Endothelial cell of umbilical vein (primary cell): ENCODE measurements around the gene BCOR. TPM values are rescaled to one million over a fixed set of nuclear protein-coding genes. Genes with fewer than 3 reads are reported as not detected.

Experiments used
- BruUV-seq: library from RNA; stranded (reverse); fragments of 400-500 nt; replicated peaks from 2 replicates; lab custom pipeline; 2021; lab: Mats Ljungman, UMichigan
- CTCF ChIA-PET: fragments of 300-600, 350-600 bp; sonication (Branson Sonifier 250); formaldehyde crosslinking; loops from one replicate; lab custom pipeline; 2021; ENCODE audit warnings: antibody characterized with exemption, inconsistent platforms; lab: Charles Lee
- POLR2A ChIA-PET: fragments of 300-600, 350-600 bp; sonication (Branson Sonifier 250); formaldehyde crosslinking; loops from one replicate; lab custom pipeline; 2021; ENCODE audit warnings: antibody characterized with exemption, inconsistent platforms; lab: Charles Lee
- DNase-seq: peaks from one replicate; pipeline ENCODE4 v3.0.0-alpha.2; 2011; ENCODE audit warnings: low read depth, low spot score
- FAIRE-seq: peaks from 2 replicates; lab custom pipeline; 2011; peaks lifted over from hg19 to GRCh38; lab: Jason Lieb, UNC
- H2AFZ ChIP-seq: 2 replicates; pipeline ENCODE4 v1.6.0; 2012; ENCODE audit warnings: low read depth, low read length, control low read depth, inconsistent platforms
- H3K27ac ChIP-seq: 2 replicates; pipeline ENCODE4 v1.5.1; 2011; ENCODE audit warnings: low read depth, mild to moderate bottlenecking, control low read depth, low read length, moderate library complexity; ENCODE audit not compliant: insufficient read depth
- H3K27me3 ChIP-seq, 2 experiments: 2 replicates each; pipeline versions ENCODE4 v1.6.0 to v1.6.1; 2011; ENCODE audit warnings: low read length in 2 of 2, mixed read lengths in 1 of 2; ENCODE audit not compliant: control insufficient read depth in 2 of 2, insufficient read depth in 2 of 2
- H3K36me3 ChIP-seq, 2 experiments: 2 replicates in 1 of 2; 3 replicates in 1 of 2; pipeline ENCODE4 v1.5.1; 2011; ENCODE audit warnings: low read length in 2 of 2, mild to moderate bottlenecking in 1 of 2, moderate library complexity in 1 of 2; ENCODE audit not compliant: control insufficient read depth in 2 of 2, insufficient read depth in 2 of 2; ENCODE audit errors: extremely low read depth in 1 of 2
- H3K4me1 ChIP-seq: 3 replicates; pipeline ENCODE4 v1.5.1; 2011; ENCODE audit warnings: mild to moderate bottlenecking, low read length; ENCODE audit not compliant: control insufficient read depth, insufficient read depth; ENCODE audit errors: extremely low read depth
- H3K4me2 ChIP-seq: 2 replicates; pipeline ENCODE4 v1.6.1; 2011; ENCODE audit warnings: low read length, control low read depth, mixed read lengths; ENCODE audit not compliant: insufficient read depth
- H3K4me3 ChIP-seq, 3 experiments: fragments of 200-600 bp in 1 of 3; sonication (generic), shearing (Covaris generic) in 1 of 3; replicated peaks in 1 of 3; 2 replicates each; pipeline ENCODE4 v1.5.1; 2011 to 2016; ENCODE audit warnings: control low read depth in 3 of 3, low read length in 3 of 3, mild to moderate bottlenecking in 2 of 3, inconsistent platforms in 1 of 3, low read depth in 1 of 3, moderate library complexity in 1 of 3; ENCODE audit not compliant: insufficient read depth in 1 of 3
- H3K79me2 ChIP-seq: 2 replicates; pipeline ENCODE4 v1.6.0; 2012; ENCODE audit warnings: low read length, inconsistent platforms; ENCODE audit not compliant: control insufficient read depth, insufficient read depth
- H3K9ac ChIP-seq: replicated peaks from 2 replicates; pipeline ENCODE3; 2011; ENCODE audit warnings: low read length, control low read depth; ENCODE audit not compliant: insufficient read depth; ENCODE audit errors: extremely low read depth
- H3K9me1 ChIP-seq: replicated peaks from 3 replicates; pipeline ENCODE4 v1.6.0; 2011; ENCODE audit warnings: mild to moderate bottlenecking, low read length; ENCODE audit not compliant: control insufficient read depth, insufficient read depth; ENCODE audit errors: extremely low read depth
- H3K9me3 ChIP-seq: replicated peaks from 2 replicates; pipeline ENCODE4 v1.5.1; 2012; ENCODE audit warnings: low read length, inconsistent platforms; ENCODE audit not compliant: control insufficient read depth, insufficient read depth
- H4K20me1 ChIP-seq: replicated peaks from 2 replicates; pipeline ENCODE3; 2011; ENCODE audit warnings: mild to moderate bottlenecking, low read length; ENCODE audit not compliant: control insufficient read depth, insufficient read depth; ENCODE audit errors: extremely low read depth
- FOS ChIP-seq: IDR thresholded peaks from 2 replicates; pipeline ENCODE4 v1.6.1; 2011; ENCODE audit warnings: mild to moderate bottlenecking, low read length, moderate library complexity, borderline replicate concordance; ENCODE audit not compliant: insufficient read depth
- POLR2AphosphoS5 ChIP-seq: IDR thresholded peaks from 2 replicates; pipeline ENCODE4 v1.6.1; 2012; ENCODE audit warnings: low read depth, mild to moderate bottlenecking, control low read depth, low read length, moderate library complexity; ENCODE audit not compliant: insufficient read depth
- dilution Hi-C: fragments of 300-500 bp; cut with MboI; formaldehyde crosslinking; loops from one replicate; pipeline ENCODE4 v1.15.0; 2019; ENCODE audit warnings: low sequenced_read_pairs; ENCODE audit not compliant: extremely low pct_ligation_motif_present
- intact Hi-C: fragments of 100-400 bp; cut with micrococcal nuclease; formaldehyde crosslinking; loops from one replicate; pipeline ENCODE4 v1.10.0; 2022
- polyA plus RNA-seq, 4 experiments: library from polyadenylated mRNA; depleted of rRNA in 3 of 4; stranded (reverse) in 3 of 4; unstranded in 1 of 4; fragments of >200 nt; gene quantifications; 2 replicates each; pipeline versions ENCODE4 v1.2.1 to v1.2.3, GENCODE V29; 2011 to 2012; ENCODE audit warnings: missing spikeins in 1 of 4
- total RNA-seq: library from RNA; stranded (reverse); gene quantifications from 2 replicates; pipeline ENCODE4 v1.2.3, GENCODE V29; 2021
- TF ChIP-seq, protein P1 (sequence below), 2 donors: IDR thresholded peaks; 1 replicate in 1 of 2; 2 replicates in 1 of 2; pipeline ENCODE4 v1.5.1; 2011; ENCODE audit warnings: low read length in 2 of 2, mild to moderate bottlenecking in 2 of 2, moderate library complexity in 2 of 2, control low read depth in 1 of 2, inconsistent platforms in 1 of 2, low read depth in 1 of 2; ENCODE audit not compliant: insufficient read depth in 1 of 2; ENCODE audit errors: extremely low read depth in 1 of 2
- TF ChIP-seq, protein P2 (sequence below): IDR thresholded peaks from 2 replicates; pipeline ENCODE4 v1.6.1; 2011; ENCODE audit not compliant: insufficient read depth, insufficient read length

Gene BCOR
- total and polyA plus RNA-seq, 2 donors (not counting 3 experiments of a cell fraction or from before 2014, with no cell fraction given), result 10.1 to 24.2 TPM

DNA sequence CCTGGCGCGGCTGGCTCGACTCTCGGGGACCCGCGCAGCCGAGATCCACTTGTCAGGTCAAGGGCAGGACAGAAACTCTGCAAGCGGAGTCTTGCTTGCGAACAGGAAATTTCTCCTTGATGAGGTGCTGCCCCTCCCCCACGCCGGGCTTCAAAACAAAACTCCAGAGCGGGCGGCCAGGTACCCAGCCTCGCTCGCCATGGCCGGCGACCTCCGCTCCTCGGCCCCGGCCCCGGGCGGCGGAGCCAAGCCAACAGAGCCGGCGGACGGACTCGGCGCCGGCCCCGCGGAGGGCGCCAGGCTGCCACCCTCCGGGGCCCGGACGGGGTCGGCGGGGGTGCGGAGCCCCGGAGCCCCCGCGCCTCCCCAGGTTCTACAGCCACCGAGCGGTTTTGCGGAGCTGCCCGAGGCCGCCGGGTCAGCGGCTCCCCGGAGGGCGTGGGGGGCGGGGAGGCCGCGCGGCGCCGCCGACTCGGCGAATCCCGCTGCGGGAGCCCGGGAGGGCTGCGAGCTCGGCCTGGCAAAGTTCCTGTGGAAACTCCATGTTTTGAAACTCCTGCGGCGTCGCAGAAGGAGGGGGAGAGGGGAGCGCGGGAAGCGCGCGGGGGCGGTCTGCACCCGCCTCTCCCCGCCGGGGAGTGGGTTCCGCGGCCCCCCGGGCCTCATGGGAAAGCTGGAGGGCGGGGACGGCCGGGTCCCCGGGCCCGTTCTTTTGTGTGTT, 11.7 kb upstream of the BCOR start:
- Histone ChIP-seq H2AFZ (peak overlapping the region; percentile 11), H3K9me1 (no peaks in the 10 kb centered on the region), H3K36me3 (no peaks in the 10 kb centered on the region), H3K4me2 (peak overlapping the region; percentile 73), H3K9me3 (no peaks in the 10 kb centered on the region), H3K4me3 (peak overlapping the region; percentile 13 to 38 (median 36)), H3K9ac (peak overlapping the region; percentile 78), H3K27me3 (no peaks in the 10 kb centered on the region), H3K79me2 (no peaks in the 10 kb centered on the region), H3K27ac (peak overlapping the region; percentile 69), H3K4me1 (peaks cover 13% of the 10 kb centered on the region), H4K20me1 (no peaks in the 10 kb centered on the region)
- dilution Hi-C loops, result no loop called here
- no TSS peak for BruUV-seq
- FAIRE-seq, result no peak
- ChIA-PET POLR2A (no interaction called here), CTCF (interaction anchor here (0.9 to 1.4 kb wide), 4 partner anchors 12 to 154 kb away, joined by 3 to 5 read pairs (median 4); partner anchors contain the start of gene BCOR)
- intact Hi-C loops, result loop anchor here (1.0 to 5.0 kb wide), 7 partner anchors 39 to 352 kb away; no protein-coding TSS in a partner anchor
- TF ChIP-seq, protein P1, sequence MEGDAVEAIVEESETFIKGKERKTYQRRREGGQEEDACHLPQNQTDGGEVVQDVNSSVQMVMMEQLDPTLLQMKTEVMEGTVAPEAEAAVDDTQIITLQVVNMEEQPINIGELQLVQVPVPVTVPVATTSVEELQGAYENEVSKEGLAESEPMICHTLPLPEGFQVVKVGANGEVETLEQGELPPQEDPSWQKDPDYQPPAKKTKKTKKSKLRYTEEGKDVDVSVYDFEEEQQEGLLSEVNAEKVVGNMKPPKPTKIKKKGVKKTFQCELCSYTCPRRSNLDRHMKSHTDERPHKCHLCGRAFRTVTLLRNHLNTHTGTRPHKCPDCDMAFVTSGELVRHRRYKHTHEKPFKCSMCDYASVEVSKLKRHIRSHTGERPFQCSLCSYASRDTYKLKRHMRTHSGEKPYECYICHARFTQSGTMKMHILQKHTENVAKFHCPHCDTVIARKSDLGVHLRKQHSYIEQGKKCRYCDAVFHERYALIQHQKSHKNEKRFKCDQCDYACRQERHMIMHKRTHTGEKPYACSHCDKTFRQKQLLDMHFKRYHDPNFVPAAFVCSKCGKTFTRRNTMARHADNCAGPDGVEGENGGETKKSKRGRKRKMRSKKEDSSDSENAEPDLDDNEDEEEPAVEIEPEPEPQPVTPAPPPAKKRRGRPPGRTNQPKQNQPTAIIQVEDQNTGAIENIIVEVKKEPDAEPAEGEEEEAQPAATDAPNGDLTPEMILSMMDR (IDR thresholded peaks at IDR 0.05; ENCODE audit: extremely low read depth in 1 of 2, insufficient read depth in 1 of 2, low read depth in 1 of 2, low read length in 2 of 2), result no peak
- peak; percentile 3 for TF ChIP-seq FOS
- DNase-seq, result peak; percentile 35

DNA sequence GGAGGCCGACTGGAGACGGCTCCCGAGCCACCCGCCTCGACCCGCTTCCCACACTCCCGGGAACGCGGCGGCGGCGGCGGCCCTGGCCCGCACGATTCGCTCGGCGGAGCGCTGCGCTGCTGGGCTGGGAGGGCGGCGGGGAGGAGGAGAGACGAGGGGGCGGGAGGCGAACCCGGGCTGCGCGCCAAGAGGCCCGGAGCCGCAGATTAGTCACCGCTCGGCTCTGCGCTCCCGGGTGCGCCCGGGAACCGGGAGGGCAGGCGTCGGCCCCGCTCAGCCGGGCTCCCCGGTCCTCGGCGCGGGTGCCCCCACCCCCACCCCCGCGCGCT, 11.2 kb upstream of the BCOR start:
- H3K9ac ChIP-seq, result peak overlapping the region; percentile 78
- no peak for FAIRE-seq
- H3K9me3 ChIP-seq, result no peaks in the 10 kb centered on the region
- H3K9me1 ChIP-seq, result no peaks in the 10 kb centered on the region
- peaks cover 13% of the 10 kb centered on the region for H3K4me1 ChIP-seq
- peak overlapping the region; percentile 73 for H3K4me2 ChIP-seq
- no peaks in the 10 kb centered on the region for H3K36me3 ChIP-seq
- ChIA-PET CTCF (interaction anchor here (1.4 to 2.1 kb wide), 2 partner anchors 45 to 159 kb away, joined by 6 to 8 read pairs; no protein-coding TSS in a partner anchor), POLR2A (interaction anchor here (1.0 kb wide), 1 partner anchor 12 kb away, joined by 3 read pairs; the partner anchor contains the start of gene BCOR)
- TF ChIP-seq, protein P2, sequence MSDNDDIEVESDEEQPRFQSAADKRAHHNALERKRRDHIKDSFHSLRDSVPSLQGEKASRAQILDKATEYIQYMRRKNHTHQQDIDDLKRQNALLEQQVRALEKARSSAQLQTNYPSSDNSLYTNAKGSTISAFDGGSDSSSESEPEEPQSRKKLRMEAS, result no peak
- TF ChIP-seq FOS (peak; percentile 16), POLR2AphosphoS5 (peak; percentile 33)
- H3K27me3 ChIP-seq, result no peaks in the 10 kb centered on the region
- intact Hi-C loops, result loop anchor here (1.0 to 5.0 kb wide), 8 partner anchors 39 to 352 kb away; no protein-coding TSS in a partner anchor
- peak overlapping the region; percentile 13 to 38 (median 36) for H3K4me3 ChIP-seq
- no peaks in the 10 kb centered on the region for H4K20me1 ChIP-seq
- no TSS peak for BruUV-seq
- no peaks in the 10 kb centered on the region for H3K79me2 ChIP-seq
- peak overlapping the region; percentile 11 for H2AFZ ChIP-seq
- dilution Hi-C loops, result no loop called here
- peak overlapping the region; percentile 70 for H3K27ac ChIP-seq
- DNase-seq, result peak; percentile 73
